ENCODE data around the gene UGDH.
"Not testable (repeated sequence)": the region's sequence is repeated elsewhere in the genome, so short reads cannot be mapped to it uniquely, and the experiment has no call there.

The UGDH gene

GRCh38 chr4:39541987-39542610 is 14.9 kb upstream of the UGDH start:
- no peak for TF ChIP-seq RARB (CRISPR knock-in tag; IDR thresholded peaks at IDR 0.05)
- no peak for TF ChIP-seq OSR1 (CRISPR knock-in tag; IDR thresholded peaks at IDR 0.05)
- no peak for TF ChIP-seq BACH2 (CRISPR knock-in tag; IDR thresholded peaks at IDR 0.05; ENCODE audit: borderline replicate concordance)
- no peak for TF ChIP-seq CSRNP3 (CRISPR knock-in tag; IDR thresholded peaks at IDR 0.05)
- TF ChIP-seq, protein P1, sequence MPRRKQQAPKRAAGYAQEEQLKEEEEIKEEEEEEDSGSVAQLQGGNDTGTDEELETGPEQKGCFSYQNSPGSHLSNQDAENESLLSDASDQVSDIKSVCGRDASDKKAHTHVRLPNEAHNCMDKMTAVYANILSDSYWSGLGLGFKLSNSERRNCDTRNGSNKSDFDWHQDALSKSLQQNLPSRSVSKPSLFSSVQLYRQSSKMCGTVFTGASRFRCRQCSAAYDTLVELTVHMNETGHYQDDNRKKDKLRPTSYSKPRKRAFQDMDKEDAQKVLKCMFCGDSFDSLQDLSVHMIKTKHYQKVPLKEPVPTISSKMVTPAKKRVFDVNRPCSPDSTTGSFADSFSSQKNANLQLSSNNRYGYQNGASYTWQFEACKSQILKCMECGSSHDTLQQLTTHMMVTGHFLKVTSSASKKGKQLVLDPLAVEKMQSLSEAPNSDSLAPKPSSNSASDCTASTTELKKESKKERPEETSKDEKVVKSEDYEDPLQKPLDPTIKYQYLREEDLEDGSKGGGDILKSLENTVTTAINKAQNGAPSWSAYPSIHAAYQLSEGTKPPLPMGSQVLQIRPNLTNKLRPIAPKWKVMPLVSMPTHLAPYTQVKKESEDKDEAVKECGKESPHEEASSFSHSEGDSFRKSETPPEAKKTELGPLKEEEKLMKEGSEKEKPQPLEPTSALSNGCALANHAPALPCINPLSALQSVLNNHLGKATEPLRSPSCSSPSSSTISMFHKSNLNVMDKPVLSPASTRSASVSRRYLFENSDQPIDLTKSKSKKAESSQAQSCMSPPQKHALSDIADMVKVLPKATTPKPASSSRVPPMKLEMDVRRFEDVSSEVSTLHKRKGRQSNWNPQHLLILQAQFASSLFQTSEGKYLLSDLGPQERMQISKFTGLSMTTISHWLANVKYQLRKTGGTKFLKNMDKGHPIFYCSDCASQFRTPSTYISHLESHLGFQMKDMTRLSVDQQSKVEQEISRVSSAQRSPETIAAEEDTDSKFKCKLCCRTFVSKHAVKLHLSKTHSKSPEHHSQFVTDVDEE (CRISPR knock-in tag; IDR thresholded peaks at IDR 0.05): no peak
- no peak for TF ChIP-seq SNAI2 (CRISPR knock-in tag; IDR thresholded peaks at IDR 0.05)
- no peak for TF ChIP-seq TCF4 (CRISPR knock-in tag; IDR thresholded peaks at IDR 0.05; ENCODE audit: borderline replicate concordance)
- no peak for TF ChIP-seq ZNF565 (CRISPR knock-in tag; conservative IDR thresholded peaks at IDR 0.05; ENCODE audit: low read depth)
- no peak for TF ChIP-seq ZNF70 (CRISPR knock-in tag; IDR thresholded peaks at IDR 0.05)
- ATAC-seq: no peak

DNA sequence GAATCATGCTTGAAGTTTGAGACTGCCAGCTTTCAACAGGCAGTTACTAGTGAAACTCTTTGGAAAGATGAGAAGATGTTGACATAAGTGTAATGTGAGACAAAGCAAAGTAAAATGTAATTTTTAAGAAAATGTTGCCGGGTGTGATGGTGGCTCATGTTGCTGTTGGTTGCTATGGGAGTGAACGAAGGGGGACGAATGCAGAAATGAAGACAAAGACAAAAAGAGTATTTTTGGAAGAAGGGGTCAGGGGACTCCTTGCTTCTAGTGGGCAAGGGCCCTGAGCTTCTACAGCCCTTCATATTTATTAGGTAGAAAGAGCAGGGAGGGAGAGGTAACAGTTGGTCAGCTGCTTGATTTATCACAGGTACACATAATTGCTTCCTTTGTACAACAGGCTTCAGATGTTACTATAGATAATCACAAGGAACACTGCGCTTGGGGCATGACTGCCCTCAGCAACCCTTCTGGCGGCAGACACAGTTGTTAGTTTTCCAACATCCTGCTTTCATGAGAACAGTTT is 11.9 kb upstream of the UGDH start:
- ATAC-seq: no peak
- TF ChIP-seq ARNTL (CRISPR knock-in tag; IDR thresholded peaks at IDR 0.05; ENCODE audit: borderline replicate concordance, low read depth) (no peak), TCF4 (CRISPR knock-in tag; IDR thresholded peaks at IDR 0.05; ENCODE audit: borderline replicate concordance) (no peak), TOX (CRISPR knock-in tag; IDR thresholded peaks at IDR 0.05; ENCODE audit: borderline replicate concordance) (no peak), ZC3H10 (CRISPR knock-in tag; IDR thresholded peaks at IDR 0.05) (no peak), GLIS3 (CRISPR knock-in tag; IDR thresholded peaks at IDR 0.05) (no peak)
- TF ChIP-seq, protein P2, sequence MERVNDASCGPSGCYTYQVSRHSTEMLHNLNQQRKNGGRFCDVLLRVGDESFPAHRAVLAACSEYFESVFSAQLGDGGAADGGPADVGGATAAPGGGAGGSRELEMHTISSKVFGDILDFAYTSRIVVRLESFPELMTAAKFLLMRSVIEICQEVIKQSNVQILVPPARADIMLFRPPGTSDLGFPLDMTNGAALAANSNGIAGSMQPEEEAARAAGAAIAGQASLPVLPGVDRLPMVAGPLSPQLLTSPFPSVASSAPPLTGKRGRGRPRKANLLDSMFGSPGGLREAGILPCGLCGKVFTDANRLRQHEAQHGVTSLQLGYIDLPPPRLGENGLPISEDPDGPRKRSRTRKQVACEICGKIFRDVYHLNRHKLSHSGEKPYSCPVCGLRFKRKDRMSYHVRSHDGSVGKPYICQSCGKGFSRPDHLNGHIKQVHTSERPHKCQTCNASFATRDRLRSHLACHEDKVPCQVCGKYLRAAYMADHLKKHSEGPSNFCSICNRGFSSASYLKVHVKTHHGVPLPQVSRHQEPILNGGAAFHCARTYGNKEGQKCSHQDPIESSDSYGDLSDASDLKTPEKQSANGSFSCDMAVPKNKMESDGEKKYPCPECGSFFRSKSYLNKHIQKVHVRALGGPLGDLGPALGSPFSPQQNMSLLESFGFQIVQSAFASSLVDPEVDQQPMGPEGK (CRISPR knock-in tag; IDR thresholded peaks at IDR 0.05; ENCODE audit: borderline replicate concordance): no peak

- no peak for ATAC-seq
- no peak for TF ChIP-seq PPARA (CRISPR knock-in tag; IDR thresholded peaks at IDR 0.05; ENCODE audit: borderline replicate concordance)
- TF ChIP-seq ZFP30 (CRISPR knock-in tag; IDR thresholded peaks at IDR 0.05): no peak
- no peak for TF ChIP-seq ZFP3 (CRISPR knock-in tag; IDR thresholded peaks at IDR 0.05)
- no peak for TF ChIP-seq TOX (CRISPR knock-in tag; IDR thresholded peaks at IDR 0.05; ENCODE audit: borderline replicate concordance)
- TF ChIP-seq, protein P1 (CRISPR knock-in tag; IDR thresholded peaks at IDR 0.05): no peak
- no peak for TF ChIP-seq CSDC2 (CRISPR knock-in tag; IDR thresholded peaks at IDR 0.05)
- no peak for TF ChIP-seq ZNF8 (CRISPR knock-in tag; IDR thresholded peaks at IDR 0.05)
- no peak for TF ChIP-seq ZNF565 (CRISPR knock-in tag; conservative IDR thresholded peaks at IDR 0.05; ENCODE audit: low read depth)
These were observed 6.3 kb upstream of the UGDH start for GRCh38 chr4:39533541-39533940.

GRCh38 chr4:39532237-39532636 is 5.0 kb upstream of the UGDH start:
- not testable (repeated sequence) for ATAC-seq
